Natural killer cell (primary cell): ENCODE data around the gene LRRK2. TPM values are rescaled to one million over a fixed set of nuclear protein-coding genes. Genes with fewer than 3 reads are reported as not detected.

ENCODE experiments used
- ATAC-seq, 3 donors: fragments of 150-1000 bp in 2 of 3; fragments of 200-7000 bp in 1 of 3; cut with Tn5 transposase; 1 replicate in 1 of 3; 2 replicates in 2 of 3; pipeline ENCODE4 v1.10.0; 2021; ENCODE audit warnings: mild to moderate bottlenecking in 2 of 3, moderate library complexity in 2 of 3
- DNase-seq, 2 donors: peaks; one replicate each; pipeline versions ENCODE4 v3.0.0 to v3.0.0-alpha.2; 2013 to 2021; ENCODE audit warnings: mixed read lengths in 1 of 2
- H3K27ac ChIP-seq: one replicate; pipeline ENCODE4 v1.5.1; 2013; ENCODE audit warnings: mild to moderate bottlenecking, low read length
- H3K27me3 ChIP-seq: one replicate; pipeline ENCODE4 v1.6.1; 2013; ENCODE audit warnings: low read length; ENCODE audit not compliant: control insufficient read depth, insufficient read depth
- H3K36me3 ChIP-seq: one replicate; pipeline ENCODE4 v1.6.1; 2013; ENCODE audit warnings: low read length; ENCODE audit not compliant: control insufficient read depth, insufficient read depth
- H3K4me1 ChIP-seq: one replicate; pipeline ENCODE4 v1.6.1; 2013; ENCODE audit warnings: low read length; ENCODE audit not compliant: control insufficient read depth, insufficient read depth
- H3K4me3 ChIP-seq: one replicate; pipeline ENCODE4 v1.5.1; 2013; ENCODE audit warnings: low read length
- H3K9me3 ChIP-seq: one replicate; pipeline ENCODE4 v1.6.1; 2013; ENCODE audit warnings: low read length; ENCODE audit not compliant: control insufficient read depth, insufficient read depth
- H3K27ac Mint-ChIP-seq, 2 donors: one replicate each; pipeline ENCODE4 v1.8.0; 2022; ENCODE audit warnings: mild to moderate bottlenecking in 2 of 2, mixed read lengths in 2 of 2, moderate library complexity in 1 of 2
- H3K27me3 Mint-ChIP-seq, 2 donors: one replicate each; pipeline ENCODE4 v1.8.0; 2022; ENCODE audit warnings: low read depth in 2 of 2, mixed read lengths in 2 of 2
- H3K36me3 Mint-ChIP-seq: one replicate; pipeline ENCODE4 v1.8.0; 2022; ENCODE audit warnings: mixed read lengths
- H3K4me1 Mint-ChIP-seq, 2 donors: one replicate each; pipeline ENCODE4 v1.8.0; 2022; ENCODE audit warnings: mixed read lengths in 2 of 2
- H3K4me3 Mint-ChIP-seq: one replicate; pipeline ENCODE4 v1.8.0; 2022; ENCODE audit warnings: mild to moderate bottlenecking, moderate library complexity, mixed read lengths
- H3K9me3 Mint-ChIP-seq, 2 donors: one replicate each; pipeline ENCODE4 v1.8.0; 2022; ENCODE audit warnings: mixed read lengths in 2 of 2
- CTCF ChIP-seq: fragments of 200-600 bp; IDR thresholded peaks from one replicate; pipeline ENCODE4 v1.8.0; 2022; ENCODE audit warnings: antibody characterized with exemption
- WGBS: methylation state at CpG from one replicate; pipeline ENCODE4 v1.1.7; 2013; ENCODE audit warnings: missing lambda C conversion rate; ENCODE audit not compliant: insufficient coverage; 5-methylcytosine and 5-hydroxymethylcytosine counted together
- intact Hi-C: fragments of 100-400 bp; cut with micrococcal nuclease; formaldehyde crosslinking; loops from one replicate; pipeline ENCODE4 v1.14.2; 2022
- total RNA-seq, 4 donors: library from RNA; stranded (reverse); fragments of 120-200 nt in 1 of 4; gene quantifications; one replicate each; pipeline versions ENCODE4 v1.2.3 to v1.2.4, GENCODE V29; 2013 to 2022

LRRK2 gene
- total RNA-seq, 3 donors from 2014 or later (not counting 1 experiment from before 2014, with no cell fraction given), result 1.6 to 6.1 (median 3.3) TPM

GRCh38 chr12:40253936-40254335, 29.1 kb downstream of the LRRK2 start:
- Mint-ChIP-seq H3K4me1 (no peaks in the 10 kb centered on the region), H3K27ac (no peak overlapping the region), H3K4me3 (no peak overlapping the region), H3K36me3 (no peaks in the 10 kb centered on the region), H3K27me3 (no peaks in the 10 kb centered on the region), H3K9me3 (no peaks in the 10 kb centered on the region)
- no peak for ATAC-seq
- DNase-seq, result no peak
- Histone ChIP-seq H3K4me3 (no peak overlapping the region), H3K27ac (no peak overlapping the region), H3K27me3 (no peaks in the 10 kb centered on the region), H3K4me1 (no peaks in the 10 kb centered on the region), H3K36me3 (no peaks in the 10 kb centered on the region), H3K9me3 (no peaks in the 10 kb centered on the region)
- TF ChIP-seq CTCF, result no peak
- WGBS, result no CpG with 5 or more reads among the region's 1 CpG
- intact Hi-C loops, result no loop called here

- H3K36me3 Mint-ChIP-seq, result no peaks in the 10 kb centered on the region
- DNase-seq, result no peak
- intact Hi-C loops, result no loop called here
- Histone ChIP-seq H3K36me3 (no peaks in the 10 kb centered on the region), H3K9me3 (no peaks in the 10 kb centered on the region), H3K4me1 (no peaks in the 10 kb centered on the region), H3K4me3 (no peak overlapping the region), H3K27me3 (no peaks in the 10 kb centered on the region), H3K27ac (no peak overlapping the region)
- WGBS, result 90% methylated on average over 5 of the region's 5 CpGs
- ATAC-seq, result no peak
- H3K4me1 Mint-ChIP-seq, result no peaks in the 10 kb centered on the region
- no peak overlapping the region for H3K27ac Mint-ChIP-seq
- H3K27me3 Mint-ChIP-seq, result no peaks in the 10 kb centered on the region
- H3K4me3 Mint-ChIP-seq, result no peak overlapping the region
- no peak for TF ChIP-seq CTCF
- H3K9me3 Mint-ChIP-seq, result no peaks in the 10 kb centered on the region
Observed at GRCh38 chr12:40254455-40255085, 29.8 kb downstream of the LRRK2 start.

- H3K4me1 ChIP-seq, result no peaks in the 10 kb centered on the region
- no peaks in the 10 kb centered on the region for H3K27me3 ChIP-seq
- intact Hi-C loops, result no loop called here
- H3K4me3 ChIP-seq, result no peak overlapping the region
- H3K36me3 ChIP-seq, result no peaks in the 10 kb centered on the region
- H3K9me3 Mint-ChIP-seq, result peaks cover 4 to 7% of the 10 kb centered on the region in 2 donors
- no peak for ATAC-seq
- no peaks in the 10 kb centered on the region for H3K36me3 Mint-ChIP-seq
- H3K4me1 Mint-ChIP-seq, result no peaks in the 10 kb centered on the region
- H3K9me3 ChIP-seq, result no peaks in the 10 kb centered on the region
- TF ChIP-seq CTCF, result no peak
- no peak overlapping the region for H3K27ac ChIP-seq
- H3K27me3 Mint-ChIP-seq, result no peaks in the 10 kb centered on the region
- 93% methylated on average over 7 of the region's 7 CpGs for WGBS
- no peak for DNase-seq
- no peak overlapping the region for H3K4me3 Mint-ChIP-seq
- no peak overlapping the region for H3K27ac Mint-ChIP-seq
Observed at GRCh38 chr12:40258371-40258770, 33.6 kb downstream of the LRRK2 start.

GRCh38 chr12:40261937-40262336, 37.1 kb downstream of the LRRK2 start:
- H3K27ac Mint-ChIP-seq, result no peak overlapping the region
- Histone ChIP-seq H3K27ac (no peak overlapping the region), H3K9me3 (no peaks in the 10 kb centered on the region), H3K36me3 (no peaks in the 10 kb centered on the region), H3K4me3 (no peak overlapping the region), H3K27me3 (no peaks in the 10 kb centered on the region), H3K4me1 (no peaks in the 10 kb centered on the region)
- no peak for ATAC-seq
- H3K9me3 Mint-ChIP-seq, result peaks cover 4 to 12% of the 10 kb centered on the region in 2 donors
- H3K27me3 Mint-ChIP-seq, result no peaks in the 10 kb centered on the region
- DNase-seq, result no peak
- TF ChIP-seq CTCF, result no peak
- H3K4me3 Mint-ChIP-seq, result no peak overlapping the region
- H3K36me3 Mint-ChIP-seq, result no peaks in the 10 kb centered on the region
- intact Hi-C loops, result no loop called here
- no peaks in the 10 kb centered on the region for H3K4me1 Mint-ChIP-seq
